ENCODE data around the gene PLCL1. TPM values are rescaled to one million over a fixed set of nuclear protein-coding genes. Genes with fewer than 3 reads are reported as not detected.

Gene PLCL1
- total and polyA plus RNA-seq, 10 of the 15 experiments (the other 5 are each of a cell fraction or from before 2014, with no cell fraction given): 0.03 to 1.5 (median 0.22) TPM

DNA sequence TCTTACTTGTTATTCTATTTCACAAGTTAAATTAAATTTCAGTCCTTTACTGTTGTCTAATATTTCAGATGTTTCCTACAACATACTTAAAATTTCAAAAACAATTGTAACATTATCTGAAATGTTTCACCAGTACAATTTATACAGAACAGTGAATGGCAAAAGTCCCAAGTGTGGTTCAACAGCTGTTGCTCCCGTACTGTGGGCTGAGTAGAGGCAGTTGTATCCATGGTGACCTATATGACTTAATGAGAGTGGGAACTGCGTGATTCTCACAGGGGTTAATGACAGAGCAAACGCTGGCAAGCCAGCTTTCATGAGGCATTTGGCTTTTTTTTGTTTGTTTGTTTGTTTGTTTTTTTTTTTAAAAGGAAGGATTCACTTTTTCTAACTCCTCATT is 5.3 kb upstream of the PLCL1 start:
- Histone ChIP-seq H3K79me2 (ENCODE audit: control insufficient read depth, insufficient read depth, low read length) (no peaks in the 10 kb centered on the region), H2AFZ (ENCODE audit: control insufficient read depth, low read depth, low read length) (no peak overlapping the region), H4K20me1 (ENCODE audit: control insufficient read depth, insufficient read depth) (no peaks in the 10 kb centered on the region), H3K27me3 (replicated peaks in 1 of 2; ENCODE audit: control insufficient read depth in 2 of 2, insufficient read depth in 2 of 2, low read length in 1 of 2) (peaks cover 0 to 2% of the 10 kb centered on the region in 2 experiments; a peak in 2 of 4 replicates), H3K4me2 (ENCODE audit: control insufficient read depth, insufficient read depth) (no peak overlapping the region), H3K4me1 (ENCODE audit: control insufficient read depth, insufficient read depth, low read length) (no peaks in the 10 kb centered on the region), H3K9ac (ENCODE audit: control insufficient read depth, insufficient read depth, low read length) (no peak overlapping the region), H3K4me3 (no peak overlapping the region), H3K9me3 (replicated peaks; ENCODE audit: control insufficient read depth, insufficient read depth, low read length) (no peaks in the 10 kb centered on the region; the same call in 2 of the 3 replicates), H3K36me3 (ENCODE audit: control insufficient read depth in 2 of 2, insufficient read depth in 2 of 2, low read length in 1 of 2) (no peaks in the 10 kb centered on the region), H3K27ac (ENCODE audit: control insufficient read depth, insufficient read depth) (no peak overlapping the region)
- FAIRE-seq (no peak), DNase-seq (ENCODE audit: low read depth, low spot score) (no peak), ATAC-seq (peak; percentile 49)
- POLR2A ChIA-PET: interaction anchor here (0.6 kb wide), 2 partner anchors 87 to 261 kb away, joined by 3 read pairs; no protein-coding TSS in a partner anchor
- CTCF ChIA-PET: interaction anchor here (0.7 to 4.5 kb wide), 5 partner anchors 8 to 498 kb away, joined by 3 to 35 read pairs (median 9); no protein-coding TSS in a partner anchor
- BruUV-seq (replicated peaks): no TSS peak
- in situ Hi-C loops (cut with MboI): no loop called here
- SMC1A ChIA-PET (ENCODE audit: uncharacterized antibody, unreplicated experiment): interaction anchor here (0.9 to 4.4 kb wide), 5 partner anchors 15 to 498 kb away, joined by 3 to 37 read pairs (median 3); no protein-coding TSS in a partner anchor
- intact Hi-C loops (cut with micrococcal nuclease; ENCODE audit: unreplicated experiment): no loop called here
- TF ChIP-seq ZSCAN29 (IDR thresholded peaks at IDR 0.05) (no peak), RUNX3 (IDR thresholded peaks at IDR 0.05; ENCODE audit: low read length) (peak; percentile 9; the same call in 1 of the 2 replicates), SUPT20H (IDR thresholded peaks at IDR 0.05; ENCODE audit: borderline replicate concordance, control insufficient read depth, low read depth, low read length) (no peak)
- TF ChIP-seq, protein P1, sequence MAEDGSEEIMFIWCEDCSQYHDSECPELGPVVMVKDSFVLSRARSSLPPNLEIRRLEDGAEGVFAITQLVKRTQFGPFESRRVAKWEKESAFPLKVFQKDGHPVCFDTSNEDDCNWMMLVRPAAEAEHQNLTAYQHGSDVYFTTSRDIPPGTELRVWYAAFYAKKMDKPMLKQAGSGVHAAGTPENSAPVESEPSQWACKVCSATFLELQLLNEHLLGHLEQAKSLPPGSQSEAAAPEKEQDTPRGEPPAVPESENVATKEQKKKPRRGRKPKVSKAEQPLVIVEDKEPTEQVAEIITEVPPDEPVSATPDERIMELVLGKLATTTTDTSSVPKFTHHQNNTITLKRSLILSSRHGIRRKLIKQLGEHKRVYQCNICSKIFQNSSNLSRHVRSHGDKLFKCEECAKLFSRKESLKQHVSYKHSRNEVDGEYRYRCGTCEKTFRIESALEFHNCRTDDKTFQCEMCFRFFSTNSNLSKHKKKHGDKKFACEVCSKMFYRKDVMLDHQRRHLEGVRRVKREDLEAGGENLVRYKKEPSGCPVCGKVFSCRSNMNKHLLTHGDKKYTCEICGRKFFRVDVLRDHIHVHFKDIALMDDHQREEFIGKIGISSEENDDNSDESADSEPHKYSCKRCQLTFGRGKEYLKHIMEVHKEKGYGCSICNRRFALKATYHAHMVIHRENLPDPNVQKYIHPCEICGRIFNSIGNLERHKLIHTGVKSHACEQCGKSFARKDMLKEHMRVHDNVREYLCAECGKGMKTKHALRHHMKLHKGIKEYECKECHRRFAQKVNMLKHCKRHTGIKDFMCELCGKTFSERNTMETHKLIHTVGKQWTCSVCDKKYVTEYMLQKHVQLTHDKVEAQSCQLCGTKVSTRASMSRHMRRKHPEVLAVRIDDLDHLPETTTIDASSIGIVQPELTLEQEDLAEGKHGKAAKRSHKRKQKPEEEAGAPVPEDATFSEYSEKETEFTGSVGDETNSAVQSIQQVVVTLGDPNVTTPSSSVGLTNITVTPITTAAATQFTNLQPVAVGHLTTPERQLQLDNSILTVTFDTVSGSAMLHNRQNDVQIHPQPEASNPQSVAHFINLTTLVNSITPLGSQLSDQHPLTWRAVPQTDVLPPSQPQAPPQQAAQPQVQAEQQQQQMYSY (CRISPR knock-in tag; IDR thresholded peaks at IDR 0.05): no peak
- RAD21 ChIA-PET (ENCODE audit: unreplicated experiment): interaction anchor here (0.8 to 5.0 kb wide), 3 partner anchors 39 to 498 kb away, joined by 3 to 34 read pairs (median 10); no protein-coding TSS in a partner anchor
- 14% methylated on average over 3 of the region's 3 CpGs for WGBS (ENCODE audit: insufficient coverage, insufficient replicate concordance, low lambda C conversion rate, missing lambda C conversion rate)
